Measurements from ENCODE around the gene METRNL. TPM values are rescaled to one million over a fixed set of nuclear protein-coding genes. Genes with fewer than 3 reads are reported as not detected.

The METRNL gene
- total RNA-seq, 1 donor: 47.1 TPM

DNA sequence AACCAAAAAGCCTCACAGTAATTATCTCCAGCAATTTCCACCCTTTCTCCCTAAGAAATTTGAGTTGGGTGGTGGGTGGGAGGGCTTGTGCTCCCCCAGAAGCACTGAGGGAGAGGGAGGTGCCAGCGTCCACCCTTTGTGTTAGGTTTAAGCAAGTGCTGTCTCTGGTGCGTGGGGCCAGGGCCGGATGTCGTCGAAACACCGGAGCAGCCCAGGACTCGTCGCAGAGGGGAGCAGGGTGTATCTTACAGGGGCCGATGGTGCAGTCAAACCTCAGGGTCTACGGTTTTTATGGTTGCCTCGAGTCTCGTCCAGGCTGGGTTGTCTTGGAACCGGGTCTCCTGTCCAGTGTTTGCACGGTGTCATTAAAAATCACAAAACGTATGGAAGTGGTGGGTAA, 35.3 kb downstream of the METRNL start:
- no peak for DNase-seq (ENCODE audit: low read depth)
- TF ChIP-seq, protein P1, sequence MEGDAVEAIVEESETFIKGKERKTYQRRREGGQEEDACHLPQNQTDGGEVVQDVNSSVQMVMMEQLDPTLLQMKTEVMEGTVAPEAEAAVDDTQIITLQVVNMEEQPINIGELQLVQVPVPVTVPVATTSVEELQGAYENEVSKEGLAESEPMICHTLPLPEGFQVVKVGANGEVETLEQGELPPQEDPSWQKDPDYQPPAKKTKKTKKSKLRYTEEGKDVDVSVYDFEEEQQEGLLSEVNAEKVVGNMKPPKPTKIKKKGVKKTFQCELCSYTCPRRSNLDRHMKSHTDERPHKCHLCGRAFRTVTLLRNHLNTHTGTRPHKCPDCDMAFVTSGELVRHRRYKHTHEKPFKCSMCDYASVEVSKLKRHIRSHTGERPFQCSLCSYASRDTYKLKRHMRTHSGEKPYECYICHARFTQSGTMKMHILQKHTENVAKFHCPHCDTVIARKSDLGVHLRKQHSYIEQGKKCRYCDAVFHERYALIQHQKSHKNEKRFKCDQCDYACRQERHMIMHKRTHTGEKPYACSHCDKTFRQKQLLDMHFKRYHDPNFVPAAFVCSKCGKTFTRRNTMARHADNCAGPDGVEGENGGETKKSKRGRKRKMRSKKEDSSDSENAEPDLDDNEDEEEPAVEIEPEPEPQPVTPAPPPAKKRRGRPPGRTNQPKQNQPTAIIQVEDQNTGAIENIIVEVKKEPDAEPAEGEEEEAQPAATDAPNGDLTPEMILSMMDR (IDR thresholded peaks at IDR 0.05; ENCODE audit: insufficient read depth, low read depth, low read length): no peak
- no peak overlapping the region for H3K4me3 ChIP-seq (ENCODE audit: low read depth, low read length)

DNA sequence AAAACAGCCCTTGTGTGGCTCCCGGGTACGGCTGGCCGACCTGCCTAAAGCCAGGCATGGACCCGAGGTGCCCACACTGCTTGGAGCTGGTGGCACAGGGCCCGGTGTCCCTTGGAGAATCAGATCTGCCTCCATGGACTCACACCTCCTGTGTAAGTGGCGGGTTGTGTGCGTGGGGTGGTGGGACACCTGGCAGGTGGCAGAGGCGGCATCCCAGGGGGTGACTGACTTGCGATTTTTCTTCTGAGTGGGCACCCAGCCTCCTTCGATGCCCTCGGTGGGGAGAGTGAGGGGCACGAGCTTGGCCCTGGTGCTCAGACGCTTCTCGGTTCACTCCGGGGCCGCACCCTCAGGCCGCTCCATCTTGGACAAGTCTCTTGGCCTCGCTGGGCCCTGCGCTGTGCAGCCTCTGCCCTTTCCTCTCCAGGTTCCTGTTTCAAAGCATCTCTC, 35.8 kb downstream of the METRNL start:
- H3K4me3 ChIP-seq (ENCODE audit: low read depth, low read length): no peak overlapping the region
- TF ChIP-seq, protein P1 (IDR thresholded peaks at IDR 0.05; ENCODE audit: insufficient read depth, low read depth, low read length): no peak
- DNase-seq (ENCODE audit: low read depth): no peak

DNA sequence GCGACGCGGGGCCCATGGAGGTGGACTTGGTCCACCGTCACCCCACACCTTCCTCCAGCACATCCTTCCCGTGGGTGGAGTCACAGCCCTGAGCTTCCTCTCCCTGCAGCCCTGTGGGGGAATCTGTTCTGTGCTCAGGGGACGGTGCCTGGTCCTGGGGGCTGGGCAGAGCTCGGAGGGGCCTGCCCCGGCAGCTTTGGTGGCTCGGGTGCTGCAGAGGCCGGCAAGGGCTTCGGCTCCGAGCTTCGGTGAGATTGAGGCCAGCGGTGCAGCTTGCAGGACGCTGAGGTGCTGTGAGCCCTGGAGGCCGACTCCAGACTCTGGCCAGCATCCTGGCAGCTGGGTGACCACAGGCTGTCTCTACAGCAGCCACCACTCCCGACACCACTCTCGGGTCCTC, 36.4 kb downstream of the METRNL start:
- DNase-seq (ENCODE audit: low read depth): no peak
- TF ChIP-seq, protein P1 (IDR thresholded peaks at IDR 0.05; ENCODE audit: insufficient read depth, low read depth, low read length): no peak
- no peak overlapping the region for H3K4me3 ChIP-seq (ENCODE audit: low read depth, low read length)

DNA sequence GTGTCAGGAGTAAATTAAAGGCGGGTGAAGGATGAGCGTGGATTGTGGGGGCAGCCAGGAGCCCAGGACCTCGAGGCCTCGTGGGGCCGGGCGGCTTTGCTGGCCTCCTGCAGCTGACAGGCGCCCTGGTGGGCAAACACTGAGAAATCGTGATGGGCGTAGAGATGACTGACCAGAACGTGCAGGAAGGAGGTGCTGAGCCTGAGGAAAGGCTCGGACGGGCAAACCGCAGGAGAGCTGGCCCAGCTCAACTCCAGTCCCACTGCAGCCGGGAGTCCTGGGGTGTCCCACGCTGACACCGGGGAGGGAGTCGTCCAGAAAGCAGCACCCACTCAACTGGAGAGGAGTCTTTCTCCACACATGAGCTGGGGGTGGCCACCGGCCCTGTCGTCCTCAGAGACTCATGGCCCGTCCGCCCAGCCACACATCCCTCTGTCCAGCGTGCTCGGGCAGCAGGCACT, 36.9 kb downstream of the METRNL start:
- TF ChIP-seq, protein P1 (IDR thresholded peaks at IDR 0.05; ENCODE audit: insufficient read depth, low read depth, low read length): no peak
- H3K4me3 ChIP-seq (ENCODE audit: low read depth, low read length): no peak overlapping the region
- no peak for DNase-seq (ENCODE audit: low read depth)

DNA sequence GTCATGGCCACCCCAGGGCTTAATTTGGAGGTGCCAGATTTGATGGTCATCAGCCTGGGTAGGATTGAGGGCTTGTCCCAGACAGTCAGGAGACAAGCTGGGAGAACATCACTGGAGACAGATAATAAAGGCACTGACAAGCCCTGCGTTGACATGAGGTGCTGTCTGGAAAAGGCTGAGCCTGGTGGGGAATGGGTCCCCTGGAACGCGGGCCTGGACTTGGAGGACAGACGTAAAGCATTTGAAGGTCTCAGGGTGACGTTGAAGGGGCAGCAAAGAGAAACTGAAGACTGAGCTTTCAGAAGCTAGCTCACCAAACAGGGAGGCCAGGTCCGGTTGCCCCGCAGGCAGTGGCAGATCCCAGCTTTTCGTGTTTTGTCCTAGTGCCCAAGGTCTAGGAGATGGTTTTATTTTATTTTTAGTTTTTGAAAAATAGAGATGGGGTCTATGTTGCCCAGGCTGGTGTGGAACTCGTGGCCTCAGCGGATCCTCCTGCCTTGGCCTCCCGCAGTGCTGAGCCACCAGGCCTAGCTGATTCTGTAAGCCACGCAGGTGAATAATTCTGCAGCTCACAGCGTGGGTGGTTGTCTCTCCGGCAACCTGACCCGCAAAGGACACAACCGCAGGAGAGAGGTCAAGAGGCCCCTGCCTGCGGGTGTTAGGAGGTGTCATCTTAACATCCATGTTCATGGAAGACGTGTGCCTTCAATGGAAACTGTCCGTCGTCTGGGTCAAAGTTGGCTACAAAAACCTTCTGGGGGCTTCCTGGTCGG, 37.6 kb downstream of the METRNL start:
- TF ChIP-seq, protein P1 (IDR thresholded peaks at IDR 0.05; ENCODE audit: insufficient read depth, low read depth, low read length): no peak
- H3K4me3 ChIP-seq (ENCODE audit: low read depth, low read length): no peak overlapping the region
- no peak for DNase-seq (ENCODE audit: low read depth)

DNA sequence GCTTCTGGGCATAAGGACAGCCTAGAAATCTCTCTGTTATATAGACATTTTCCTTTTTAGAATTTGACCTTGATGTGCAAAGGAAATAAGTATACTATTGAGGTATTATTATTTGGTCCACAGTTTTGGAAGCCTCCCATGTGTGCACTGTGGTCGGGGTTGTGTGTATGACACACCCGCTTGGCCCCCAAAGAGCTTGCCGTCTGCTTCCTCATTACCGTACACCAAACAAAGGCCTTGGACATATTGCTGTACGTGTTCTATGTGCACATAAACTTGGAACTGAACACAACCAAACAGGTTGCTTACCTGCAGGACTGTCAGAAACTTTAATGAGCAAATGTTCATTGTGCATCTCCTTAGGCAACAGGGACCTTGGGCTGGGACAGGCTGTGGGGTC, 38.2 kb downstream of the METRNL start:
- no peak for DNase-seq (ENCODE audit: low read depth)
- TF ChIP-seq, protein P1 (IDR thresholded peaks at IDR 0.05; ENCODE audit: insufficient read depth, low read depth, low read length): no peak
- H3K4me3 ChIP-seq (ENCODE audit: low read depth, low read length): no peak overlapping the region
